Left lung (tissue), 10 donors: Measurements from ENCODE around the gene SCNN1B. TPM values are rescaled to one million over a fixed set of nuclear protein-coding genes. Genes with fewer than 3 reads are reported as not detected.

Experiments used
- ATAC-seq: fragments of 200-7000 bp; cut with Tn5 transposase; one replicate; pipeline ENCODE4 v1.9.1; 2020; ENCODE audit warnings: moderate library complexity
- DNase-seq, 4 donors: peaks; one replicate each; pipeline ENCODE4 v3.0.0-alpha.2; 2013 to 2020
- H3K27ac ChIP-seq, 2 donors: fragments of 200-600 bp; sonication (generic) in 1 of 2; one replicate each; pipeline versions ENCODE4 v1.5.0 to v1.8.0; 2020 to 2021
- H3K27me3 ChIP-seq, 2 donors: fragments of 200-600 bp; sonication (generic) in 1 of 2; one replicate each; pipeline versions ENCODE4 v1.5.0 to v1.8.0; 2020 to 2021
- H3K36me3 ChIP-seq, 2 donors: fragments of 200-600 bp; sonication (generic) in 1 of 2; one replicate each; pipeline versions ENCODE4 v1.5.0 to v1.8.0; 2020 to 2021
- H3K4me1 ChIP-seq, 2 donors: fragments of 200-600 bp; one replicate each; pipeline ENCODE4 v1.8.0; 2021
- H3K4me3 ChIP-seq, 2 donors: fragments of 200-600 bp; sonication (generic) in 1 of 2; one replicate each; pipeline versions ENCODE4 v1.5.0 to v1.8.0; 2020 to 2021; ENCODE audit warnings: mild to moderate bottlenecking in 1 of 2
- H3K9me3 ChIP-seq, 2 donors: fragments of 200-600 bp; sonication (generic) in 1 of 2; one replicate each; pipeline versions ENCODE4 v1.5.0 to v1.8.0; 2020 to 2021
- CTCF ChIP-seq, 2 donors: fragments of 200-600 bp; sonication (generic) in 1 of 2; IDR thresholded peaks; one replicate each; pipeline versions ENCODE4 v1.5.0 to v1.8.0; 2021; ENCODE audit warnings: antibody characterized with exemption in 2 of 2
- intact Hi-C, 2 donors: fragments of 100-400 bp; cut with DNase I; formaldehyde crosslinking; loops; one replicate each; pipeline versions ENCODE4 v1.11.2 to v1.14.2; 2022
- polyA plus RNA-seq, 6 donors: library from polyadenylated mRNA; unstranded; fragments of 120-200 nt; gene quantifications; one replicate each; pipeline ENCODE4 v1.2.1, GENCODE V29; 2013; ENCODE audit not compliant: insufficient read length in 6 of 6
- total RNA-seq, 2 donors: library from RNA; stranded (reverse); fragmentation: NEBNext Ultra II Directional; extraction: Animal tissue kit (Norgen Biotek cat#: 25700); gene quantifications; one replicate each; pipeline ENCODE4 v1.2.1, GENCODE V29; 2021
- donor health status: DM: no; HTN: yes; CAD: no.
- donor health status: DM: no; HTN: no; CAD: no.

Gene SCNN1B
- total and polyA plus RNA-seq, 8 donors: 2.4 to 28.6 (median 3.4) TPM

- no peaks in the 10 kb centered on the region for H3K27me3 ChIP-seq
- intact Hi-C loops: no loop called here
- TF ChIP-seq CTCF (IDR thresholded peaks at IDR 0.05): no peak
- H3K4me3 ChIP-seq: no peak overlapping the region
- H3K9me3 ChIP-seq: no peaks in the 10 kb centered on the region
- ATAC-seq (no peak), DNase-seq (no peak)
- no peaks in the 10 kb centered on the region for H3K4me1 ChIP-seq
- H3K27ac ChIP-seq: no peak overlapping the region
- H3K36me3 ChIP-seq: no peaks in the 10 kb centered on the region
These were observed 49.3 kb downstream of the SCNN1B start for GRCh38 chr16:23351360-23351759.

DNA sequence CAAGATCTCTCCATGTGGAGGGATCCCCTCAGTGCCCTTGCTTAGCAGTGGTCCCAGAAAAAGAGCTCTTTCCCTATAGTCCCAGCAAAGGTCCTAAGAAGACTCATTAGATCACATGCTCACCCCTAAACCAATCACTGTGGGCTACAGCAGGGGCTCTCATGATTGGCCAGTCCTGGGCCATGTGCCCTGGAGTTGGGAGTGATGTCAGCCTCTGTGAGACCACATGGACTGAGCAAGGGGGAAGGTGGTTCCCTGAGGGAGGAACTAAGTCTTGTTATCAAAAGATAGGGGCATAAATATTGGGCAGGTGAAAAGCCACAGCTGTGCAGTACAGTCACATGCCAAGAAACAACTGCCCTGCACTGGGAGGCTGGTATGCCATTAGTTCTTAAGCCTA is 51.3 kb downstream of the SCNN1B start:
- intact Hi-C loops: no loop called here
- no peaks in the 10 kb centered on the region for H3K27me3 ChIP-seq
- no peaks in the 10 kb centered on the region for H3K4me1 ChIP-seq
- DNase-seq (no peak), ATAC-seq (no peak)
- no peak for TF ChIP-seq CTCF (IDR thresholded peaks at IDR 0.05)
- no peaks in the 10 kb centered on the region for H3K36me3 ChIP-seq
- H3K27ac ChIP-seq: no peak overlapping the region
- H3K4me3 ChIP-seq: no peak overlapping the region
- H3K9me3 ChIP-seq: no peaks in the 10 kb centered on the region

- intact Hi-C loops: no loop called here
- Histone ChIP-seq H3K27ac (no peak overlapping the region), H3K4me3 (no peak overlapping the region), H3K9me3 (no peaks in the 10 kb centered on the region), H3K36me3 (no peaks in the 10 kb centered on the region), H3K4me1 (no peaks in the 10 kb centered on the region), H3K27me3 (no peaks in the 10 kb centered on the region)
- DNase-seq: no peak
- no peak for TF ChIP-seq CTCF (IDR thresholded peaks at IDR 0.05)
- no peak for ATAC-seq
These were observed 52.1 kb downstream of the SCNN1B start for GRCh38 chr16:23354246-23354645.

DNA sequence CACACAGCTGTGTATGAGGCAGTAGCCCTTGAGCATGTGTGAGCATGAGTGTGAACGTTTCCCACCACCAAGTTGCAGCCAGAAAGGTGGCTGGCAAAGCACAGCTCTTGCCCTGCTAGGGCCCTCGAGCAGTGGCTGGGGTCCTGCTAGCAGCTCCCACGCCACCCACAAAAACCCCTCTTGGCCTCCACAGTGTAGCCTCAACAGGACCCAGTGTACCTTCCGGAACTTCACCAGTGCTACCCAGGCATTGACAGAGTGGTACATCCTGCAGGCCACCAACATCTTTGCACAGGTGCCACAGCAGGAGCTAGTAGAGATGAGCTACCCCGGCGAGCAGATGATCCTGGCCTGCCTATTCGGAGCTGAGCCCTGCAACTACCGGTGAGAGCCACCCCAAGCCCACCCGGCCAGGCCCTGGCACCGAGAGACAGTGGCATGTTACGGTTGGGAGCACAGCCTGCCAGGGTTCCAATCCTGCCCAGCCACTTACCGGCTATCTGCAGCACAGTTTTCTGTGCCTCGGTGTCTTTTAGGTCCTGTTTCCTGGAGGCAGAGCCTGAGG is 53.1 kb downstream of the SCNN1B start:
- DNase-seq (no peak), ATAC-seq (no peak)
- no peak overlapping the region for H3K27ac ChIP-seq
- intact Hi-C loops: no loop called here
- no peak overlapping the region for H3K4me3 ChIP-seq
- no peak for TF ChIP-seq CTCF (IDR thresholded peaks at IDR 0.05)
- no peaks in the 10 kb centered on the region for H3K4me1 ChIP-seq
- H3K27me3 ChIP-seq: no peaks in the 10 kb centered on the region
- no peaks in the 10 kb centered on the region for H3K9me3 ChIP-seq
- no peaks in the 10 kb centered on the region for H3K36me3 ChIP-seq

GRCh38 chr16:23356941-23357340 is 54.8 kb downstream of the SCNN1B start:
- no peak overlapping the region for H3K4me3 ChIP-seq
- no peaks in the 10 kb centered on the region for H3K9me3 ChIP-seq
- no peak for ATAC-seq
- H3K27ac ChIP-seq: no peak overlapping the region
- no peak for TF ChIP-seq CTCF (IDR thresholded peaks at IDR 0.05)
- DNase-seq: no peak
- peaks cover 0 to 3% of the 10 kb centered on the region in 2 donors for H3K4me1 ChIP-seq
- no peaks in the 10 kb centered on the region for H3K36me3 ChIP-seq
- intact Hi-C loops: no loop called here
- H3K27me3 ChIP-seq: no peaks in the 10 kb centered on the region
